Measurements from ENCODE around the gene PPM1H.

The PPM1H gene

DNA sequence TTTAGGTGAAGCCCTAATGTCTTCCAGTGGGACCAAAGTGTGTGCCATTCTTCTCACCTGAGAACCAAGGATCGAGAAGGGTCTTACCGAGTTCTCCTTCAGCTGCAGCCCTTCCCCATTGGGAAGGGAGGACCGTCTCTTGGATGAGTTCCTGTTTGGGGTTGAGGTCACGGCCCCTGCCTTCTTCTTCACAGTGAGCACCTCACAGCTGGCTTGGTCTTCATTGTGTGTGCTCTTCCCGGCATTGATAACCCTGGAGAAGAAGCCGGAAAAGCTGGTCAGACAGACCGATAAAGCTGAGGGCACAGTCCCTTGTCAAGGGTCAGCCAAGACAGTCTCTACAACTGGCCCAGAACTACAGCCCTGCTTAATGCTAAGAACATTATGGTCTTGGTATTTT is 102.9 kb downstream of the PPM1H start:
- TF ChIP-seq NFIC (IDR thresholded peaks at IDR 0.05): no peak

DNA sequence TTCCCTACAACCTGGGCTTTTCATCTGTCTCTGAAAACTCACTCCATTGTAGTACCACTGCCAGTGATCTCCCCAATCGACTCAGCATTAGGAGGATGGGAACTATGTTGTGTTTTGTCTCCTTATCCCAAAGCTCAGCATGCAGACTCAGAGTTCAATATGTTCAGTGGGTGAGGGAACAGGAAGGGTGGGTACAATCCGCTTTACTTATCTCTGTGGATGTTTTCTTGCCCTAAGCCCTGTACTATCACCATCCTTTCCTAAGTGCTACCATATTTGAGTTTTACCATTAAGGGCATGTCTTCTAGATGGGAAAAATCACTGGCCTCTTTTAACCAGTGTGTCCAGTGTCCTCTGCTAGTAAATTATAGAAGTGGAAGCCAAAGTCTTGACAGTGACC is 107.1 kb downstream of the PPM1H start:
- TF ChIP-seq ZBTB7A (IDR thresholded peaks at IDR 0.05; ENCODE audit: low read depth): no peak
- no peak for TF ChIP-seq RAD21 (IDR thresholded peaks at IDR 0.05; ENCODE audit: low read depth)
- TF ChIP-seq TCF12 (IDR thresholded peaks at IDR 0.05; ENCODE audit: low read depth): no peak
- no peak for TF ChIP-seq USF1 (IDR thresholded peaks at IDR 0.05)
- no peak for TF ChIP-seq EP300 (IDR thresholded peaks at IDR 0.05; ENCODE audit: borderline replicate concordance)
- TF ChIP-seq YY1 (IDR thresholded peaks at IDR 0.05; ENCODE audit: low read depth): no peak
- TF ChIP-seq, protein P1, sequence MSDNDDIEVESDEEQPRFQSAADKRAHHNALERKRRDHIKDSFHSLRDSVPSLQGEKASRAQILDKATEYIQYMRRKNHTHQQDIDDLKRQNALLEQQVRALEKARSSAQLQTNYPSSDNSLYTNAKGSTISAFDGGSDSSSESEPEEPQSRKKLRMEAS (IDR thresholded peaks at IDR 0.05): no peak
- TF ChIP-seq NFIC (IDR thresholded peaks at IDR 0.05): no peak
- no peak for TF ChIP-seq FOXM1 (IDR thresholded peaks at IDR 0.05; ENCODE audit: borderline replicate concordance, low read depth)
- TF ChIP-seq CEBPB (IDR thresholded peaks at IDR 0.05): no peak
- no peak for TF ChIP-seq CREB1 (IDR thresholded peaks at IDR 0.05; ENCODE audit: low read depth)
- TF ChIP-seq TEAD4 (IDR thresholded peaks at IDR 0.05): no peak
- no peak for TF ChIP-seq TAF1 (IDR thresholded peaks at IDR 0.05; ENCODE audit: low read depth)
- no peak for TF ChIP-seq REST (IDR thresholded peaks at IDR 0.05; ENCODE audit: low read depth)
- TF ChIP-seq EGR1 (IDR thresholded peaks at IDR 0.05): no peak

DNA sequence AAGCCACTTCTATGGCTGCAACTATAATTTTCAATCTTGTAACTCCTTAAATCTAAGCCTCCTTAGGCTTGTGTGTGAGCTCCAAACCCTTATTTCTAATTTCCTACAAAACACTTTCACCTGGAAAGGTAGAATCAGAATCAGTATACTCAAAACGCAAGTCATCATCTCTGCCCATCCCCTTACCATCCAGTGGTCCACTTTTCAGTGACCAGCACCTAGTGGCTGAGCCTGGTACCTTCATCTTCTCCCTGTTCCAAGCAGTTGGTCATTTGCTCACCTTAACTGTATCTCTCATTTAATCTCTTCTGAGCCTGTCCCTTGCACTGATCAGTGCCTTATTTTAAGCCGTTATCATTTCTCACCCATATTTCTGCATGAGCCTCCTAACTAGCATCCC is 107.9 kb downstream of the PPM1H start:
- TF ChIP-seq CEBPB (IDR thresholded peaks at IDR 0.05) (no peak), TAF1 (IDR thresholded peaks at IDR 0.05; ENCODE audit: low read depth) (no peak), EP300 (IDR thresholded peaks at IDR 0.05; ENCODE audit: borderline replicate concordance) (no peak), YY1 (IDR thresholded peaks at IDR 0.05; ENCODE audit: low read depth) (no peak), USF1 (IDR thresholded peaks at IDR 0.05) (no peak), TEAD4 (IDR thresholded peaks at IDR 0.05) (no peak), ZBTB7A (IDR thresholded peaks at IDR 0.05; ENCODE audit: low read depth) (no peak), EGR1 (IDR thresholded peaks at IDR 0.05) (no peak), FOXM1 (IDR thresholded peaks at IDR 0.05; ENCODE audit: borderline replicate concordance, low read depth) (no peak), TCF12 (IDR thresholded peaks at IDR 0.05; ENCODE audit: low read depth) (no peak), CREB1 (IDR thresholded peaks at IDR 0.05; ENCODE audit: low read depth) (no peak), REST (IDR thresholded peaks at IDR 0.05; ENCODE audit: low read depth) (no peak), NFIC (IDR thresholded peaks at IDR 0.05) (no peak), RAD21 (IDR thresholded peaks at IDR 0.05; ENCODE audit: low read depth) (no peak)
- TF ChIP-seq, protein P1 (IDR thresholded peaks at IDR 0.05): no peak

DNA sequence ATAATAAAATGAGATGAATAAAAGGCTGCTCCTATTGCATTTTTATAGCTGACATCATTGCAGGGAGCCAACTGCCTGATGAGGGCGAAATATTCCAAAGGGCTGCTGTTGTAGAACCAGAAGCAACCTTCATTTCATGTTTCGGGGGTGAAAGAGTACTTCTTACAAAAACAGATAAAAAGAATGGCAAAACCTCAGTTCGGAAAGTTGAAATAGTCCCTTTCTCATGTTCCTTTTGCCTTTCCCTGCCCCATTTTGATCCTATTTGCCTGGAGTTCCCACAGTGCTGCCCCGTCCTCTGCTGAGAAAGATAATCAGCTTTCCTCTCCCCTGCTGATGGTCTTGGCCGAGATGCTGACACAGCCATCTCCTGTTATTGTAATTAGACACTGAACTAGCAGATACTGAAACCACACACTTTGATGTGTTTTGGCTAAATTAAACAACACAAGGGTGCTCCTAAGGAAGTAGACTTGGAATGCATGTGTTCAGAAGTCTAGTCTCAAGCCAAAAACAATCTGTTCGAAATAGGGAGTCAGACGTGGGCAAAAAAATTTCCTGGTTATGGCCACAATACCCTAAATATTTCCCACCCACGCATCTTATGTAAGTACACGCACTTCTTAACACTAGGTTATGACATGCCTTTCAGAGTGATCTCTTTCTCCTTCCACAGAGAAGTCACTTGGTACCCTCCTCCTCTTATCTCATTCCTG is 117.2 kb downstream of the PPM1H start:
- no peak for TF ChIP-seq TEAD4 (IDR thresholded peaks at IDR 0.05)
- no peak for TF ChIP-seq REST (IDR thresholded peaks at IDR 0.05; ENCODE audit: low read depth)
- TF ChIP-seq YY1 (IDR thresholded peaks at IDR 0.05; ENCODE audit: low read depth): no peak
- no peak for TF ChIP-seq NFIC (IDR thresholded peaks at IDR 0.05)
- TF ChIP-seq, protein P1 (IDR thresholded peaks at IDR 0.05): no peak
- no peak for TF ChIP-seq TCF12 (IDR thresholded peaks at IDR 0.05; ENCODE audit: low read depth)
- no peak for TF ChIP-seq RAD21 (IDR thresholded peaks at IDR 0.05; ENCODE audit: low read depth)
- TF ChIP-seq FOXM1 (IDR thresholded peaks at IDR 0.05; ENCODE audit: borderline replicate concordance, low read depth): no peak
- no peak for TF ChIP-seq TAF1 (IDR thresholded peaks at IDR 0.05; ENCODE audit: low read depth)

Data from Ishikawa (cell line).